Astrocyte (in vitro differentiated cells and primary cell): ENCODE measurements around the gene KRTAP3-2. TPM values are rescaled to one million over a fixed set of nuclear protein-coding genes. Genes with fewer than 3 reads are reported as not detected.
A peak's percentile ranks its signal among the peaks of the same experiment; 100 is the strongest.

Experiments
- DNase-seq: peaks from one replicate; pipeline ENCODE4 v3.0.0-alpha.2; 2010; ENCODE audit warnings: low read depth
- FAIRE-seq: peaks from 2 replicates; lab custom pipeline; 2011; peaks lifted over from hg19 to GRCh38; lab: Jason Lieb, UNC
- H2AFZ ChIP-seq: 2 replicates; pipeline ENCODE4 v1.6.0; 2012; ENCODE audit warnings: low read depth, low read length, inconsistent platforms
- H3K27ac ChIP-seq: 2 replicates; pipeline ENCODE4 v1.5.1; 2011; ENCODE audit warnings: low read depth, low read length, inconsistent platforms
- H3K27me3 ChIP-seq: 2 replicates; pipeline ENCODE4 v1.6.0; 2011; ENCODE audit warnings: low read length, inconsistent platforms; ENCODE audit not compliant: insufficient read depth
- H3K36me3 ChIP-seq: 2 replicates; pipeline ENCODE4 v1.5.1; 2011; ENCODE audit warnings: low read length, inconsistent platforms; ENCODE audit not compliant: insufficient read depth
- H3K4me1 ChIP-seq: 2 replicates; pipeline ENCODE4 v1.5.1; 2011; ENCODE audit warnings: low read length, inconsistent platforms; ENCODE audit not compliant: insufficient read depth
- H3K4me2 ChIP-seq: 2 replicates; pipeline ENCODE4 v1.6.0; 2012; ENCODE audit warnings: low read length, inconsistent platforms
- H3K4me3 ChIP-seq: 2 replicates; pipeline ENCODE4 v1.5.1; 2011; ENCODE audit warnings: low read depth, mild to moderate bottlenecking, low read length, inconsistent platforms; ENCODE audit not compliant: insufficient read depth
- H3K79me2 ChIP-seq: 2 replicates; pipeline ENCODE4 v1.6.0; 2012; ENCODE audit warnings: mild to moderate bottlenecking, low read length, inconsistent platforms; ENCODE audit not compliant: insufficient read depth
- H3K9ac ChIP-seq: 2 replicates; pipeline ENCODE4 v1.6.0; 2012; ENCODE audit warnings: mild to moderate bottlenecking, low read length, inconsistent platforms
- H3K9me3 ChIP-seq: 2 replicates; pipeline ENCODE4 v1.5.1; 2012; ENCODE audit warnings: low read depth, mild to moderate bottlenecking, low read length, inconsistent platforms; ENCODE audit not compliant: insufficient read depth
- H4K20me1 ChIP-seq: 2 replicates; pipeline ENCODE4 v1.6.0; 2012; ENCODE audit warnings: low read length, inconsistent platforms; ENCODE audit not compliant: insufficient read depth
- H3K27ac Mint-ChIP-seq: one replicate; pipeline ENCODE4 v1.8.0; 2021; ENCODE audit warnings: mild to moderate bottlenecking, mixed read lengths; ENCODE audit not compliant: unreplicated experiment
- H3K27me3 Mint-ChIP-seq: one replicate; pipeline ENCODE4 v1.8.0; 2021; ENCODE audit warnings: low read depth, mixed read lengths; ENCODE audit not compliant: unreplicated experiment
- H3K36me3 Mint-ChIP-seq: one replicate; pipeline ENCODE4 v1.8.0; 2021; ENCODE audit warnings: low read depth, mixed read lengths; ENCODE audit not compliant: unreplicated experiment
- H3K4me1 Mint-ChIP-seq: one replicate; pipeline ENCODE4 v1.8.0; 2021; ENCODE audit warnings: low read depth, mixed read lengths; ENCODE audit not compliant: unreplicated experiment
- H3K4me3 Mint-ChIP-seq: one replicate; pipeline ENCODE4 v1.8.0; 2021; ENCODE audit warnings: mild to moderate bottlenecking, moderate library complexity, mixed read lengths; ENCODE audit not compliant: unreplicated experiment
- H3K9me3 Mint-ChIP-seq: one replicate; pipeline ENCODE4 v1.8.0; 2021; ENCODE audit warnings: mild to moderate bottlenecking, mixed read lengths; ENCODE audit not compliant: unreplicated experiment
- EZH2 ChIP-seq: IDR thresholded peaks from 2 replicates; pipeline ENCODE4 v1.6.1; 2012; ENCODE audit warnings: mild to moderate bottlenecking, low read length, inconsistent platforms; ENCODE audit not compliant: insufficient read depth
- total RNA-seq: library from RNA; stranded (reverse); gene quantifications from 2 replicates; pipeline ENCODE4 v1.2.1, GENCODE V29; 2021
- TF ChIP-seq, protein P1 (sequence below): IDR thresholded peaks from 2 replicates; pipeline ENCODE4 v1.5.1; 2011; ENCODE audit warnings: low read depth, mild to moderate bottlenecking, inconsistent platforms, low read length, moderate library complexity; ENCODE audit not compliant: insufficient read depth

KRTAP3-2 gene
- total RNA-seq, 1 donor from 2014 or later, result not detected

- Histone ChIP-seq H4K20me1 (no peaks in the 10 kb centered on the region), H2AFZ (no peak overlapping the region)
- FAIRE-seq, result no peak
These were observed 35.9 kb downstream of the KRTAP3-2 start for GRCh38 chr17:40963838-40964237.

GRCh38 chr17:40962059-40962561, 37.6 kb downstream of the KRTAP3-2 start:
- no peak overlapping the region for H2AFZ ChIP-seq
- no peaks in the 10 kb centered on the region for H4K20me1 ChIP-seq
- Mint-ChIP-seq H3K9me3 (peaks cover 8% of the 10 kb centered on the region), H3K4me3 (no peak overlapping the region), H3K36me3 (no peaks in the 10 kb centered on the region), H3K27ac (no peak overlapping the region), H3K4me1 (peaks cover 16% of the 10 kb centered on the region), H3K27me3 (no peaks in the 10 kb centered on the region)
- no peaks in the 10 kb centered on the region for H3K27me3 ChIP-seq
- no peak for FAIRE-seq
- TF ChIP-seq EZH2, result no peak
- TF ChIP-seq, protein P1, sequence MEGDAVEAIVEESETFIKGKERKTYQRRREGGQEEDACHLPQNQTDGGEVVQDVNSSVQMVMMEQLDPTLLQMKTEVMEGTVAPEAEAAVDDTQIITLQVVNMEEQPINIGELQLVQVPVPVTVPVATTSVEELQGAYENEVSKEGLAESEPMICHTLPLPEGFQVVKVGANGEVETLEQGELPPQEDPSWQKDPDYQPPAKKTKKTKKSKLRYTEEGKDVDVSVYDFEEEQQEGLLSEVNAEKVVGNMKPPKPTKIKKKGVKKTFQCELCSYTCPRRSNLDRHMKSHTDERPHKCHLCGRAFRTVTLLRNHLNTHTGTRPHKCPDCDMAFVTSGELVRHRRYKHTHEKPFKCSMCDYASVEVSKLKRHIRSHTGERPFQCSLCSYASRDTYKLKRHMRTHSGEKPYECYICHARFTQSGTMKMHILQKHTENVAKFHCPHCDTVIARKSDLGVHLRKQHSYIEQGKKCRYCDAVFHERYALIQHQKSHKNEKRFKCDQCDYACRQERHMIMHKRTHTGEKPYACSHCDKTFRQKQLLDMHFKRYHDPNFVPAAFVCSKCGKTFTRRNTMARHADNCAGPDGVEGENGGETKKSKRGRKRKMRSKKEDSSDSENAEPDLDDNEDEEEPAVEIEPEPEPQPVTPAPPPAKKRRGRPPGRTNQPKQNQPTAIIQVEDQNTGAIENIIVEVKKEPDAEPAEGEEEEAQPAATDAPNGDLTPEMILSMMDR, result no peak
- H3K79me2 ChIP-seq, result no peaks in the 10 kb centered on the region
- H3K9ac ChIP-seq, result no peak overlapping the region
- H3K4me3 ChIP-seq, result no peak overlapping the region
- peaks cover 15% of the 10 kb centered on the region for H3K4me1 ChIP-seq
- H3K27ac ChIP-seq, result no peak overlapping the region
- no peak for DNase-seq
- H3K36me3 ChIP-seq, result no peaks in the 10 kb centered on the region
- no peaks in the 10 kb centered on the region for H3K9me3 ChIP-seq
- no peak overlapping the region for H3K4me2 ChIP-seq

More at GRCh38 chr17:40963838-40964237, 35.9 kb downstream of the KRTAP3-2 start:
- Mint-ChIP-seq H3K27me3 (no peaks in the 10 kb centered on the region), H3K4me1 (peaks cover 5% of the 10 kb centered on the region), H3K27ac (no peak overlapping the region), H3K4me3 (no peak overlapping the region), H3K36me3 (no peaks in the 10 kb centered on the region), H3K9me3 (peaks cover 8% of the 10 kb centered on the region)
- Histone ChIP-seq H3K27me3 (no peaks in the 10 kb centered on the region), H3K9ac (no peak overlapping the region), H3K27ac (no peak overlapping the region), H3K36me3 (no peaks in the 10 kb centered on the region), H3K4me1 (no peaks in the 10 kb centered on the region), H3K4me3 (no peak overlapping the region), H3K4me2 (no peak overlapping the region), H3K79me2 (no peaks in the 10 kb centered on the region), H3K9me3 (no peaks in the 10 kb centered on the region)
- TF ChIP-seq, protein P1, result peak; percentile 69
- TF ChIP-seq EZH2, result no peak
- DNase-seq, result no peak

DNA sequence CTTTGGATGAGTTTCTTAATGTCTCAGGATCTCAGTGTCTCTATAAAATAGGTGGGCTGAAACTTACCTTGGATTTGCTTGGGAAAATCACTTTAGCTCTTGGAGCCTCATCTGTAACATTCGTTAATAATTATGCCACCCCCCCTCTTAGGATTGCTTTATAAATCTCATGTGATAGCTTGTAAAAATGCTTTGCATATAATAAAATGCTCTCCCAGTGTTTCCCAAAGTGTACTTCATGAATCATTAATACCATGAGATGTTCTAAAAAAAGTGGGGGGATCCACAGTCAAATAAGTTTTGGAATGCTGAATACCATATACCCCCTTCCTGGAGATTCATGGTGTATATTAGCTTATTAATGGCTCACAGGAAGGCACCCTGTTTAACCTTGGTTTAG, 38.1 kb downstream of the KRTAP3-2 start:
- Mint-ChIP-seq H3K4me3 (no peak overlapping the region), H3K27me3 (no peaks in the 10 kb centered on the region), H3K36me3 (no peaks in the 10 kb centered on the region), H3K4me1 (peaks cover 21% of the 10 kb centered on the region), H3K27ac (no peak overlapping the region), H3K9me3 (peaks cover 8% of the 10 kb centered on the region)
- H3K9ac ChIP-seq, result no peak overlapping the region
- H3K9me3 ChIP-seq, result no peaks in the 10 kb centered on the region
- DNase-seq (no peak), FAIRE-seq (no peak)
- H3K27ac ChIP-seq, result no peak overlapping the region
- no peaks in the 10 kb centered on the region for H3K79me2 ChIP-seq
- no peak for TF ChIP-seq EZH2
- TF ChIP-seq, protein P1, result no peak
- H3K4me3 ChIP-seq, result no peak overlapping the region
- no peaks in the 10 kb centered on the region for H3K36me3 ChIP-seq
- no peaks in the 10 kb centered on the region for H3K27me3 ChIP-seq
- H2AFZ ChIP-seq, result no peak overlapping the region
- no peak overlapping the region for H3K4me2 ChIP-seq
- H3K4me1 ChIP-seq, result peaks cover 18% of the 10 kb centered on the region
- no peaks in the 10 kb centered on the region for H4K20me1 ChIP-seq
